ENCODE measurements around the gene THSD7A.
A peak's percentile ranks its signal among the peaks of the same experiment; 100 is the strongest.

The THSD7A gene

DNA sequence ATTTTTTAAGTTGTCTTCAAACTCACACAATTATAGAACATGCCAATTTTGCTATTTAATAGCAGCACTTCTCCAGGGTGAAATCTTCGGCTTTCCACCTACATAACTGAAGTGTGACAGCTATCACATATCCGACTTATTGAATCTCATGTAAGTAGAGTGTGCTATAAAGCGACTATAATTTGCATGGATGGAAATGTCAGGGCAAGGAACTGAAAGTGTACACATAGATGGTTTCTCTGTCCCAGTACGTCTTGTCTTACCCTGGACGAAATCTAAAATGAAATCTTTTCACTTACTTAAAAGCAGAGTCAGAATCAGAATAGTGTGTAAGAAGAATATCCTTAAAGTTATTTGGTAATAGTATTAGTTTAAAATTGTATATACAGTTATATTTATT lies 132.3 kb downstream of the THSD7A start:
- DNase-seq, result no peak

- no peak for DNase-seq
Measured at GRCh38 chr7:11698384-11698871, 133.6 kb downstream of the THSD7A start.

- no peak for DNase-seq
Measured at GRCh38 chr7:11690395-11690794, 141.6 kb downstream of the THSD7A start.

DNA sequence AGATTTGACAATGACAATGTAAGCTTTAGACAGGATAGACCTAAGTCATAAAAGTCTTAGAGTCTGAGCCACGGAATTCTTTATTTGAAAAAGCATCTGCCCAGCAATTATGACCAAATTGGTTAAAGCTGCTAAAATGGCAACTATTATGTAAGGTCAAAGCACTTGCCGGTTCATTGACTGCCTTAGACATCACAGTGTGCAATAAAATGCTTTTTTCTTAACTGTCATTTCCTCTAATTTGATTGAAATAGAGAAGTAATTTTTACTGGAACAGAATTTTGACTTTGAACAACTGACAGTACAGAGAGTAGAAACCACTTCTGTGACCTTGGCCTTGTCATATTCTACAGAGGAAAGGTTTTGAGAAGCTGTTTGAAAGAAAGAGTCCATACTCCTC lies 142.9 kb downstream of the THSD7A start:
- no peak for DNase-seq

GRCh38 chr7:11681461-11681860 lies 150.5 kb downstream of the THSD7A start:
- DNase-seq, result no peak

- no peak for DNase-seq
Measured at GRCh38 chr7:11675163-11675562, 156.8 kb downstream of the THSD7A start.

DNA sequence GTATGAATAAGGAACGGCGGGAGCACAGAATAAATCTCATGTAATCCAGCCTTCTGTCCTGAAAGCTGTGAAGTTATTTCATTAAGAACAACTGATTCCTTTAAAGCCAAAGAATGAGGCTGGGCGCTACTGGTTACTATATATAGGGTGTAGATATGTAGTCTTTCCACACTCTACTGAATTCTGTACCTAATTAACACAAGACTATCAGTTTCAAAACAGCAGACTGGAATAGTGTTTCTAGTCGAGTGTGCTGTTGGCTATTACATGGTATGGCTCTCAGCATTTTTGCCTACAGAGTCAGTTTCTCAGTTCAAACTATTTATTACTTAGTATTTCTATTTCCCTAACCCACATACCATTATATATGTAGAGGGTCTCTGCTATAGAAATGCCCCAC lies 163.3 kb downstream of the THSD7A start:
- no peak for DNase-seq

DNA sequence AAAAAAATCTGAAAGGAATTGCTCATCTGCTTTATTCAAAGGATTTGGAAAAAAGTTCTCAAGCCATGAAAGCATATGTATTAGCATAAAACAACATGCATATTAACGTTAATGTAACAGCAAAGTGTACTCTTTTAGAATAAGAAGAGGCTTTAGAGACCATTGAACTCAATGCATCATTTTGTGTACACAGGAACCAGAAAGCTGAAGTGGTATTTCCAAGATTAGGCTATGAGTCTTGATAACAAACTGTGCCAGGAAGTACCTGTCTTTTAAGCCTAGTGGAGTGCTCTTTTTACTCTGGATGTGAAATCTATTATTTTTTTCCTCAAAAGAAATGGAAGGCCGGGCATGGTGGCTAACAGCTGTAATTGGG lies 164.2 kb downstream of the THSD7A start:
- no peak for DNase-seq

DNA sequence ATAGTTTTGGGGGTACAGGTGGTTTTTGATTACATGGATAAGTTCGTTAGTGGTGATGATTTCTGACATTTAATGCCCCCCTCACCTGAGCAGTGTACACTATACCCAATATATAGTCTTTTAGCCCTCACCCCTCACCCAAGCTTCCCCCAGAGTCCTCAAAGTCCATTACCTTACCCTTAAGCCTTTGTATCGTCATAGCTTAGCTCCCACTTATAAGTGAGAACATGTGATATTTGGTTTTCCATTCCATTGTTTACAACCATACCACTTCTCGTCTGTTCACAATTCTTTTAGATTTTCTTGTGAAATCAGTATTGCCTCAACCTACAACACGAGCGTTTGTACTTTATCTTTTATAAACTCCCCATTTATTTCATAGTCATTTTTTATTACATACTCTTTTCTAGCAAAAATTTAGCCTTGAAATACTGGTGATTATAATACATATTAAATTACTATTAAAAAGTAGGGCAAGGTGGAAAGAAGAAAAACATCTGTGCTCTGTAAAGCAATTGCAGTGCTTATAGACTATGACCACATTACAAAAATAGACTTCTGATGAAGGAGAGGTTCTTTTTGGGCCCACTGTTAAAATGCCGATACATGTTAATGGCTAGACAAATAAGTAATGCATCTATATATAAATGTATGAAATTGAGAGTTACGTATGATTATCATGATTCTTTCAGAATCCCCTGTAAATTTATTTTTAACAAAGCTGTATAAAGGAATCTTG lies 164.8 kb downstream of the THSD7A start:
- DNase-seq, result no peak

- DNase-seq, result peak; percentile 20
Measured at GRCh38 chr7:11665357-11665756, 166.6 kb downstream of the THSD7A start.

DNA sequence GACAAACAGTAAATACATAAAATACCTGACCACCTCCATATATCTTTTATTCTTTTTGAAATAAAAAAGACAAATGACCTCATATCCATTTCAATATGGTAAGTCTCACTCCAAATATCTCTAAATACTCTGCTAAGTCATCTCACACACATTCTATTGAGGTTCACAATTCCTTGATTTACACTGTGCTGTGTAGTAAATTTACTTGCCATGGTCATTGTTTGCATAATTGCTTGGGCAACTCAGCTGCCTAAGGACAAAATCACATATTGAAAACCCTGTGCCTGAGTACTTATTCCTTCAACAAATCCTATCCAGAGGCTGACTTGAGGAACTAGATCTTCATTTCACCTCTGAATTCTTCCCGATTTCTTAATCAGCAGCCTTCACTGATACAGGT lies 176.4 kb downstream of the THSD7A start:
- no peak for DNase-seq

- DNase-seq, result no peak
Measured at GRCh38 chr7:11655163-11655562, 176.8 kb downstream of the THSD7A start.

DNA sequence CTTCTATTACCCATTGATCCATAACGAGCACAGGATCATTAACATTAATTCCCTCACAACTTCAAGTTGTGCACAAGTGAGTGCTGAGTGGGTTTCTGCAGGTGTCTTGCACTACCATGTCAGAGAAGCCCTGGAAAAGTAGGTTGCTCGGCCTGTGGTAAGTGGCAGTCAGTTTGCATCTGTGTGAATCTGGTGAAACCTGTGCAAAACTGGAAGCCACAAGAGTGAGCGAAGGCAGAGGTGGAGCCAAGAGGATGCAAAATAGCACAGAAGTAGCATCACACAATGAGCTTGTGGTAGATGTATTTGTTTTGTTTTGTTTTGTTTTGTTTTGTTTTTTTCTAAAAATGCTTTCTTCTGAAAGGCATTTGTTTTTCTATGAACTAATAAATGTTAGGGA lies 181.5 kb downstream of the THSD7A start:
- no peak for DNase-seq

GRCh38 chr7:11650030-11650429 lies 182.0 kb downstream of the THSD7A start:
- no peak for DNase-seq

DNA sequence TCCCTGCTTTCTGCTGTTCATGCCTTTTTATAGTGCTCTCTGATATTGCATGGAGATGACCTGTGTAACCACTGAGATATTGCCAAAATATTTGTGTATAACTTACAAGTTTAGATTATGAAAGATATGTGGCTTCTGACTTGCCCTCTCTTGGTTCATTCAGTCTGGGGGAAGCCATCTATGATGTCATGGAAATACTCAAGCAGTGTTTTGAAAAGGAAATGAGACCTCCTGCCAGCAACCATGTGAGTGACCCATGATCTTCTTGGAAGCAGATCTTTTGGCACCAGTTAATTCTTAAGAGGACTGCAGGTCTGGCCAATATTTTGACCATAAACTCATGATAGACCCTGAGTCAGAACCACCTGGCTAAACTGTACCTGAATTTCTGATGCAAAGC lies 183.0 kb downstream of the THSD7A start:
- no peak for DNase-seq

DNA sequence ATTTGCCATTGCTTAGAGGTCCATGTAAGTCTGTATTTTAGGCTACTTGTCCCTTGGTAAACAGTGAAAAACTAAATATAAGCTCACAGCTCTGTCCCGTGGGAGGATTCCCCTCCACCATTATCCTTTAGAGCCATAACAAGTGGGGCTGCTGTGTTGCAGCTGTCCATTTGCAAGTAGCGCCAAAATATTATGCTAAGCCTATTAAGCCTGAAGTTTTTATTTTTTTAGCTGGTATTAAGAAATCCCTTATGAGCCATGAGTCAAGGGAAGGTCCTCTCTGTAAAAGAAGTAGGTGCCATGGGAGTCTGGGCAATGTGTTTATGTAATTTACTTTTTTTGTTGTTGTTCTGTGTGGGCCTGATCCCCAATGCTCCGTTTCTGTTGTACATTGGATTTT lies 183.9 kb downstream of the THSD7A start:
- DNase-seq, result no peak

DNA sequence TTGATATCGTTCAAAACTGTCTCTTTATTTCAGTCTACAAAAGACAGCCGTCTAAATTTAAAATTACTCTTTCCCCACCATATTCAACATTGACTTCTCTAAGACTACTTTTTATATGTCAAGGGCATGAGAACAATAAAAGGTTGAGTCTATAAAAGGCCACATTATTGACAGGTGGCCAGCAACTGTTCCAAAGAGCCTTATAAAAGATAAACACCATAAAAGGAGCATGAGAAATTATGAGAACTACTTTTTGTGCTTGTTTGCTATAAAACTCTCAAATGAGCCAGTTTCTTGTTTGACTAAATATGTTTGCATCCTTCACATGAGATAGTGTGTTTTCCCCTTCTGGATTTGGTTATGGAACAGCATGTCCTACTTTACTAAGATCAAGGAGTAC lies 189.2 kb downstream of the THSD7A start:
- peak; percentile 21 for DNase-seq

DNA sequence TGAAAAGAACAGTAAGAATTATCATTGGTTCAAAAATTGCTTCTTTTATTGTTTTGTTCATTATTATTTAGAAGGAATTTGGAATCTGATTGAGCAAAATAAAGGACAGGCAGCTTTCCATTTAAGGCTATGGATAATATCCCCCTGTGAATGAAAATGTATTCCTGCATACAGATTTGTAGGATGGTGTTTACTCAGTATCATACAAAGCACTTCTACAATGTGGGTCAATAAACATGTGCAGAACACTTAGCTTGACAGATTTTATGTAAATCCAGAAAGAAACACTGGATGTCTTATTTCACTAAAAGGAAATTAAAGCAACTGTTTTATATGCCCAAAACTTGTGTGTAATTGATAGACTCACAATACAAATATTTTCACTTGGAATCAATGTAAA lies 189.7 kb downstream of the THSD7A start:
- DNase-seq, result peak; percentile 45

DNA sequence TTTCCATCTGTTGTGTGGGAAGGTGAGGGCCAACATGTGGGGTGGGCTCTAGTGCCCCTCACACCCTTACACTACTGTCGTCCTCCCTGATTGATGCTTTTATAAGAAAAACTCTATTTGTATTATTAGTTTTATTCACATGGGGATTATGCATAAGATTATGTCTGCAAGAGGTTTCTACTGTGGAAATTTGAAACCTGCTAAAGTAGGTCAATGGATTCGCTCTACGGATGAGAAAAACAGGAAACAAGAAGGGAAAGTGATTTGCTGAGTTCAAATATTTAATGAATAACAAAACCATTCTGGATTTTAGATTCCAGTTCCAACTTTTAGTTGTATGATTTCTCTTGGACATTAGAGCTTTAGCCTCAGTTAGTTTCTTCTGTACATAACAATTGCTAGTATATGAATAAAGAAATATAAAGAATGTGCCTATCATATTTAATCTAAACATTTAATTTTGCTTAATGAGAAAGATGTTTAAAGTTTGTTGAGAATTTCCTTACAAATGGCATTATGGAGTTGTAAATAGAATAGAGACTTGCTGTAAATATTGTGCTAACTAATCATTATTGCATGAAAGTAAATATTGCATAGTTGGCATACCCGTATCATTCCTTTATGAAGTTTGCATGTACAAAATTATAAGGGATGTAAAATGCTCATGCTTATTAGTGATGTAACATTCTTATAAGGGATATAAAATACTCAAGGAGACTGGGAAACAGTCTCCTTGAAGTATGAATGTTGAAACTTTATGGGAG lies 193.8 kb downstream of the THSD7A start:
- no peak for DNase-seq

DNA sequence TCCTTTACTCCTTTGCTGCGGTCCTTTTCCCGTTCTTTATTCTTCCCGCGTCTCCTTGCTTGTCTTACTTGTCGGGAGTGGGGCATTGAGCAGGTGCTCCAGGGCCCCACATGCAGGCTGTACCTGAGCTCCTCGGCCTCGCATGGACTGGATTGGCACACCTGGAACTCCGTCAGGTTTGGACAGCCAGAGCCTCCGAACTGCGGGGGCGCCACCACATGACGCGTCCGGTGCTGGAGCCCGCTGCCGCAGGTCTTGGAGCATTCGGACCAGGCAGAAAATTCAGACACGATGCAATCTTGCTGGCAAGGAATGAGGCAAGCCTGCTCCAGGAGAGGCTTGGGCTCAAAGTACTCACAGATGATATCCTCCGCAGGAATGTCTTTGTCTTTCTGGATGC lies 195.7 kb downstream of the THSD7A start:
- DNase-seq, result no peak

GRCh38 chr7:11633310-11633709 lies 198.7 kb downstream of the THSD7A start:
- peak; percentile 4 for DNase-seq

DNA sequence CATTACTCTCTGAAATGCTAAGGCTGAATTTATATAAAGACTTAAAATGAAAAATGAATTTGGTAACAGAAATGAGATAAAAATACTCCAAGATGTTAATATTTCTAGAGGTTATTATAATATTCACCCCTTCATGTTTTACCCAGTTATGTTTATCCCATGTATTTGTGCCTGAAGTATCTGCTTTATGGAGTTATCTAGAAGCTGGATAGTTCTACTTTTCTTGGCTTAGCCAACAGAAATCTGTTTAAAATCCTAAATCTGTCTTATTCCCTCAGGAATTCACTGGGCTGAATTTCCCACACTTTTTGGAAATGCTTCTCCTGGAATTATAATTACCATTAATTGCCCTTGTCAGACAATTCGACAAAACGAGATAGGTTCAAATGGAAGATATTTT lies 201.6 kb downstream of the THSD7A start:
- no peak for DNase-seq

GRCh38 chr7:11625669-11626068 lies 206.3 kb downstream of the THSD7A start:
- DNase-seq, result no peak

- DNase-seq, result no peak
Measured at GRCh38 chr7:11623093-11623678, 208.8 kb downstream of the THSD7A start.
